GM19468 (cell line): ENCODE results near the gene EIF3A.
"Not testable (repeated sequence)": the region's sequence is repeated elsewhere in the genome, so short reads cannot be mapped to it uniquely, and the experiment has no call there.

Experiments used
- ATAC-seq: cut with Tn5 transposase; IDR thresholded peaks from one replicate; pipeline ENCODE4 v1.9.1; 2021; ENCODE audit warnings: mild to moderate bottlenecking, moderate library complexity, moderate number of reproducible peaks; ENCODE audit not compliant: unreplicated experiment; ENCODE audit errors: extremely low read depth

The EIF3A gene

GRCh38 chr10:119080521-119081259 lies at the start of gene EIF3A:
EIF3A (minus strand) TSS chr10:119080817; CDS start chr10:119080676, 141 bp downstream.
- ATAC-seq, result peak; percentile 78

- ATAC-seq, result no peak
Observed at GRCh38 chr10:119129721-119130120, 49.1 kb upstream of the EIF3A start.

- ATAC-seq, result no peak
Observed at GRCh38 chr10:119125942-119126341, 45.3 kb upstream of the EIF3A start.

- ATAC-seq, result no peak
Observed at GRCh38 chr10:119120875-119121274, 40.3 kb upstream of the EIF3A start.

- peak; percentile 82 for ATAC-seq
Observed at GRCh38 chr10:119120413-119120867, 39.8 kb upstream of the EIF3A start.

- ATAC-seq, result no peak
Observed at GRCh38 chr10:119119400-119119799, 38.8 kb upstream of the EIF3A start.

GRCh38 chr10:119118231-119118630 lies 37.6 kb upstream of the EIF3A start:
- ATAC-seq, result no peak

GRCh38 chr10:119116326-119116951 lies 35.8 kb upstream of the EIF3A start:
- no peak for ATAC-seq

- ATAC-seq, result no peak
Observed at GRCh38 chr10:119115926-119116325, 35.3 kb upstream of the EIF3A start.

- no peak for ATAC-seq
Observed at GRCh38 chr10:119113751-119114732, 33.4 kb upstream of the EIF3A start.

- no peak for ATAC-seq
Observed at GRCh38 chr10:119112056-119112455, 31.4 kb upstream of the EIF3A start.

- ATAC-seq, result not testable (repeated sequence)
Observed at GRCh38 chr10:119107771-119108170, 27.2 kb upstream of the EIF3A start.

- ATAC-seq, result not testable (repeated sequence)
Observed at GRCh38 chr10:119107106-119107505, 26.5 kb upstream of the EIF3A start.

GRCh38 chr10:119105899-119106298 lies 25.3 kb upstream of the EIF3A start:
- ATAC-seq, result not testable (repeated sequence)

GRCh38 chr10:119105155-119105554 lies 24.5 kb upstream of the EIF3A start:
- no peak for ATAC-seq

GRCh38 chr10:119104654-119105015 lies 24.0 kb upstream of the EIF3A start:
- no peak for ATAC-seq

- peak; percentile 79 for ATAC-seq
Observed at GRCh38 chr10:119103903-119104653, 23.5 kb upstream of the EIF3A start, which contains the start of gene DENND10. DENND10 (plus strand) TSS chr10:119104113; CDS start chr10:119104143, 30 bp downstream.

- ATAC-seq, result no peak
Observed at GRCh38 chr10:119103241-119103902, 22.8 kb upstream of the EIF3A start.
